WERI-Rb-1 (cell line): ENCODE measurements around the gene DPYSL4.

Experiments
- DNase-seq: peaks from one replicate; pipeline ENCODE4 v3.0.0-alpha.2; 2020
- H3K27ac ChIP-seq: fragments of 250-450 bp; sonication (Bioruptor Pico); 2 replicates; pipeline ENCODE4 v1.5.1; 2020; ENCODE audit warnings: mild to moderate bottlenecking, moderate library complexity
- H3K27me3 ChIP-seq: fragments of 250-450 bp; sonication (Bioruptor Pico); 2 replicates; pipeline ENCODE4 v1.5.1; 2021; ENCODE audit warnings: mild to moderate bottlenecking, low read depth, moderate library complexity; ENCODE audit not compliant: insufficient read depth, severe bottlenecking
- H3K36me3 ChIP-seq: fragments of 250-450 bp; sonication (Bioruptor Pico); 2 replicates; pipeline ENCODE4 v1.5.1; 2020; ENCODE audit warnings: mild to moderate bottlenecking, moderate library complexity
- H3K4me3 ChIP-seq: 2 replicates; pipeline ENCODE4 v1.5.1; 2011; ENCODE audit warnings: low read depth, mild to moderate bottlenecking, control low read depth, low read length
- H3K9me3 ChIP-seq: fragments of 250-450 bp; sonication (Bioruptor Pico); 2 replicates; pipeline ENCODE4 v1.5.1; 2021; ENCODE audit warnings: mild to moderate bottlenecking, moderate library complexity; ENCODE audit not compliant: severe bottlenecking
- CTCF ChIP-seq: IDR thresholded peaks from 2 replicates; pipeline ENCODE4 v1.5.1; 2011; ENCODE audit warnings: low read depth, mild to moderate bottlenecking, control low read depth, inconsistent platforms, low read length

Gene DPYSL4

GRCh38 chr10:132205650-132206376, 19.1 kb downstream of the DPYSL4 start:
- H3K27ac ChIP-seq = no peak overlapping the region
- TF ChIP-seq CTCF = no peak

GRCh38 chr10:132206377-132206745, 19.6 kb downstream of the DPYSL4 start:
- DNase-seq = no peak
- TF ChIP-seq CTCF = no peak
- Histone ChIP-seq H3K4me3 (no peak overlapping the region), H3K36me3 (peaks cover 44% of the 10 kb centered on the region), H3K9me3 (no peaks in the 10 kb centered on the region), H3K27ac (no peak overlapping the region), H3K27me3 (no peaks in the 10 kb centered on the region)

More at GRCh38 chr10:132205650-132206376, 19.1 kb downstream of the DPYSL4 start:
- Histone ChIP-seq H3K9me3 (no peaks in the 10 kb centered on the region), H3K27me3 (no peaks in the 10 kb centered on the region), H3K36me3 (peaks cover 49% of the 10 kb centered on the region), H3K4me3 (no peak overlapping the region)
- DNase-seq = no peak

GRCh38 chr10:132206806-132207535, 20.2 kb downstream of the DPYSL4 start:
- no peak for DNase-seq
- no peak for TF ChIP-seq CTCF
- no peaks in the 10 kb centered on the region for H3K27me3 ChIP-seq
- no peaks in the 10 kb centered on the region for H3K9me3 ChIP-seq
- H3K4me3 ChIP-seq = no peak overlapping the region
- no peak overlapping the region for H3K27ac ChIP-seq
- peaks cover 38% of the 10 kb centered on the region for H3K36me3 ChIP-seq

- DNase-seq = no peak
- no peaks in the 10 kb centered on the region for H3K27me3 ChIP-seq
- no peak for TF ChIP-seq CTCF
- no peak overlapping the region for H3K4me3 ChIP-seq
- peaks cover 30% of the 10 kb centered on the region for H3K36me3 ChIP-seq
- no peak overlapping the region for H3K27ac ChIP-seq
- no peaks in the 10 kb centered on the region for H3K9me3 ChIP-seq
Observed at GRCh38 chr10:132207536-132208461, 21.1 kb downstream of the DPYSL4 start.

GRCh38 chr10:132208462-132209050, 21.8 kb downstream of the DPYSL4 start:
- Histone ChIP-seq H3K9me3 (peaks cover 5% of the 10 kb centered on the region), H3K4me3 (no peak overlapping the region), H3K27ac (no peak overlapping the region), H3K36me3 (peaks cover 22% of the 10 kb centered on the region), H3K27me3 (no peaks in the 10 kb centered on the region)
- TF ChIP-seq CTCF = no peak
- DNase-seq = no peak
